ENCODE data around the gene RNF146.
"Not testable (repeated sequence)": the region's sequence is repeated elsewhere in the genome, so short reads cannot be mapped to it uniquely, and the experiment has no call there.

RNF146 gene

GRCh38 chr6:127305741-127306140 lies 39.1 kb downstream of the RNF146 start:
- H3K36me3 ChIP-seq (ENCODE audit: control insufficient read depth in 2 of 2, insufficient read depth in 2 of 2, low read length in 2 of 2): no peaks in the 10 kb centered on the region
- H3K4me3 ChIP-seq (ENCODE audit: low read length in 2 of 2): no peak overlapping the region
- no peaks in the 10 kb centered on the region for H3K27me3 ChIP-seq (ENCODE audit: control insufficient read depth in 1 of 2, insufficient read depth in 2 of 2, low read length in 2 of 2)
- no peaks in the 10 kb centered on the region for H3K4me1 ChIP-seq (ENCODE audit: control insufficient read depth, insufficient read depth, low read length)
- no peaks in the 10 kb centered on the region for H3K9me3 ChIP-seq (ENCODE audit: control insufficient read depth in 2 of 2, low read length in 2 of 2)
- H3K9ac ChIP-seq (ENCODE audit: low read length in 2 of 2): no peak overlapping the region
- no peak overlapping the region for H3K27ac ChIP-seq (ENCODE audit: low read length)

GRCh38 chr6:127317388-127318128 lies 50.9 kb downstream of the RNF146 start:
- Histone ChIP-seq H3K36me3 (ENCODE audit: control insufficient read depth in 2 of 2, insufficient read depth in 2 of 2, low read length in 2 of 2) (peaks cover 0 to under 1% of the 10 kb centered on the region in 2 donors), H3K9ac (ENCODE audit: low read length in 2 of 2) (no peak overlapping the region), H3K27ac (ENCODE audit: low read length) (no peak overlapping the region), H3K4me1 (ENCODE audit: control insufficient read depth, insufficient read depth, low read length) (no peaks in the 10 kb centered on the region), H3K27me3 (ENCODE audit: control insufficient read depth in 1 of 2, insufficient read depth in 2 of 2, low read length in 2 of 2) (no peaks in the 10 kb centered on the region), H3K9me3 (ENCODE audit: control insufficient read depth in 2 of 2, low read length in 2 of 2) (no peaks in the 10 kb centered on the region), H3K4me3 (ENCODE audit: low read length in 2 of 2) (no peak overlapping the region)

GRCh38 chr6:127319686-127320085 lies 53.0 kb downstream of the RNF146 start:
- H3K36me3 ChIP-seq (ENCODE audit: control insufficient read depth in 2 of 2, insufficient read depth in 2 of 2, low read length in 2 of 2): peaks cover 0 to under 1% of the 10 kb centered on the region in 2 donors
- no peaks in the 10 kb centered on the region for H3K27me3 ChIP-seq (ENCODE audit: control insufficient read depth in 1 of 2, insufficient read depth in 2 of 2, low read length in 2 of 2)
- H3K9me3 ChIP-seq (ENCODE audit: control insufficient read depth in 2 of 2, low read length in 2 of 2): no peaks in the 10 kb centered on the region
- no peaks in the 10 kb centered on the region for H3K4me1 ChIP-seq (ENCODE audit: control insufficient read depth, insufficient read depth, low read length)
- no peak overlapping the region for H3K9ac ChIP-seq (ENCODE audit: low read length in 2 of 2)
- H3K4me3 ChIP-seq (ENCODE audit: low read length in 2 of 2): no peak overlapping the region
- H3K27ac ChIP-seq (ENCODE audit: low read length): no peak overlapping the region

- no peak overlapping the region for H3K4me3 ChIP-seq (ENCODE audit: low read length in 2 of 2)
- no peaks in the 10 kb centered on the region for H3K9me3 ChIP-seq (ENCODE audit: control insufficient read depth in 2 of 2, low read length in 2 of 2)
- H3K27ac ChIP-seq (ENCODE audit: low read length): no peak overlapping the region
- no peak overlapping the region for H3K9ac ChIP-seq (ENCODE audit: low read length in 2 of 2)
- H3K4me1 ChIP-seq (ENCODE audit: control insufficient read depth, insufficient read depth, low read length): no peaks in the 10 kb centered on the region
- no peaks in the 10 kb centered on the region for H3K27me3 ChIP-seq (ENCODE audit: control insufficient read depth in 1 of 2, insufficient read depth in 2 of 2, low read length in 2 of 2)
- H3K36me3 ChIP-seq (ENCODE audit: control insufficient read depth in 2 of 2, insufficient read depth in 2 of 2, low read length in 2 of 2): peaks cover 8 to 10% of the 10 kb centered on the region in 2 donors
These were observed 61.5 kb downstream of the RNF146 start for GRCh38 chr6:127328043-127328609.

GRCh38 chr6:127331256-127331655 lies 64.6 kb downstream of the RNF146 start:
- not testable (repeated sequence) for H3K27me3 ChIP-seq (ENCODE audit: control insufficient read depth in 1 of 2, insufficient read depth in 2 of 2, low read length in 2 of 2); H3K4me3 ChIP-seq (ENCODE audit: low read length in 2 of 2); H3K9me3 ChIP-seq (ENCODE audit: control insufficient read depth in 2 of 2, low read length in 2 of 2); H3K27ac ChIP-seq (ENCODE audit: low read length); H3K9ac ChIP-seq (ENCODE audit: low read length in 2 of 2); H3K36me3 ChIP-seq (ENCODE audit: control insufficient read depth in 2 of 2, insufficient read depth in 2 of 2, low read length in 2 of 2); H3K4me1 ChIP-seq (ENCODE audit: control insufficient read depth, insufficient read depth, low read length)

GRCh38 chr6:127332383-127332961 lies 65.8 kb downstream of the RNF146 start:
- no peak overlapping the region for H3K27ac ChIP-seq (ENCODE audit: low read length)
- no peak overlapping the region for H3K4me3 ChIP-seq (ENCODE audit: low read length in 2 of 2)
- no peaks in the 10 kb centered on the region for H3K4me1 ChIP-seq (ENCODE audit: control insufficient read depth, insufficient read depth, low read length)
- no peaks in the 10 kb centered on the region for H3K36me3 ChIP-seq (ENCODE audit: control insufficient read depth in 2 of 2, insufficient read depth in 2 of 2, low read length in 2 of 2)
- H3K9ac ChIP-seq (ENCODE audit: low read length in 2 of 2): no peak overlapping the region
- H3K9me3 ChIP-seq (ENCODE audit: control insufficient read depth in 2 of 2, low read length in 2 of 2): no peaks in the 10 kb centered on the region
- no peaks in the 10 kb centered on the region for H3K27me3 ChIP-seq (ENCODE audit: control insufficient read depth in 1 of 2, insufficient read depth in 2 of 2, low read length in 2 of 2)
